ENCODE results near the gene FKBP4.

DNA sequence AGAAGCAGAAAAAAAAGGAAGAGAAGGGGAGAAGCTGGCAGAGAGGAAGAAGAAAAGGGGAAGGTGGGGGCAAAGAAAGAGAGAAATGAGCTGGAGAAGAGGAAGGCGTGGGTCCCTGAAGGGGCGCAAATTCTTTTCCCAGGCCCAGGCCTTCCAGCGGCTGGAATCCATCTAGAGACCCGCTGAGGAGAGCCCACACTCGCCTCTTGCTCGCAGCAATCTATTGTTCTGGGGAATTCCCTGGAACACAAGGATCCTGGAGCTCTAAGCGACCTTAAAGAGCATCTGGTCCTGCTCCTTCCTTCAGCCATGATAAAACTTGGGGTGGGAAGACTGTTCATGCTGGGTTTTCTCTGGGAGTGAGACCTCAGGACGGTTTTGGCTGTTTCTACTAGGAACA, 41.2 kb upstream of the FKBP4 start:
- TF ChIP-seq EZH2 (IDR thresholded peaks at IDR 0.05; ENCODE audit: low read length, unreplicated experiment): no peak
- TF ChIP-seq, protein P1, sequence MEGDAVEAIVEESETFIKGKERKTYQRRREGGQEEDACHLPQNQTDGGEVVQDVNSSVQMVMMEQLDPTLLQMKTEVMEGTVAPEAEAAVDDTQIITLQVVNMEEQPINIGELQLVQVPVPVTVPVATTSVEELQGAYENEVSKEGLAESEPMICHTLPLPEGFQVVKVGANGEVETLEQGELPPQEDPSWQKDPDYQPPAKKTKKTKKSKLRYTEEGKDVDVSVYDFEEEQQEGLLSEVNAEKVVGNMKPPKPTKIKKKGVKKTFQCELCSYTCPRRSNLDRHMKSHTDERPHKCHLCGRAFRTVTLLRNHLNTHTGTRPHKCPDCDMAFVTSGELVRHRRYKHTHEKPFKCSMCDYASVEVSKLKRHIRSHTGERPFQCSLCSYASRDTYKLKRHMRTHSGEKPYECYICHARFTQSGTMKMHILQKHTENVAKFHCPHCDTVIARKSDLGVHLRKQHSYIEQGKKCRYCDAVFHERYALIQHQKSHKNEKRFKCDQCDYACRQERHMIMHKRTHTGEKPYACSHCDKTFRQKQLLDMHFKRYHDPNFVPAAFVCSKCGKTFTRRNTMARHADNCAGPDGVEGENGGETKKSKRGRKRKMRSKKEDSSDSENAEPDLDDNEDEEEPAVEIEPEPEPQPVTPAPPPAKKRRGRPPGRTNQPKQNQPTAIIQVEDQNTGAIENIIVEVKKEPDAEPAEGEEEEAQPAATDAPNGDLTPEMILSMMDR (conservative IDR thresholded peaks at IDR 0.05; ENCODE audit: low read depth, low read length): no peak
